OCI-LY7 (cell line): ENCODE data around the gene RHBDD3. TPM values are rescaled to one million over a fixed set of nuclear protein-coding genes. Genes with fewer than 3 reads are reported as not detected.

Source experiments
- BruUV-seq: library from RNA; stranded (reverse); fragments of 400-500 nt; replicated peaks from 2 replicates; lab custom pipeline; 2021; lab: Mats Ljungman, UMichigan
- CTCF ChIA-PET: fragments of 300-600 bp; sonication (Branson Sonifier 250); formaldehyde crosslinking; loops from one replicate; lab custom pipeline; 2022; ENCODE audit warnings: antibody characterized with exemption; ENCODE audit not compliant: unreplicated experiment; lab: Charles Lee
- POLR2A ChIA-PET: fragments of 300-600 bp; sonication (Branson Sonifier 250); formaldehyde crosslinking; loops from one replicate; lab custom pipeline; 2022; ENCODE audit warnings: antibody characterized with exemption; lab: Charles Lee
- DNase-seq: peaks from one replicate; pipeline ENCODE4 v3.0.0-alpha.2; 2015; ENCODE audit warnings: low spot score
- H2AFZ ChIP-seq: fragments of 200-600 bp; sonication (generic), shearing (Covaris generic); 2 replicates; pipeline ENCODE4 v1.6.1; 2014; ENCODE audit warnings: mild to moderate bottlenecking, antibody characterized with exemption, low read length, moderate library complexity
- H3K27ac ChIP-seq: fragments of 200-600 bp; sonication (generic); 2 replicates; pipeline ENCODE4 v1.5.1; 2014; ENCODE audit warnings: mixed run types, low read depth, mild to moderate bottlenecking, moderate library complexity, low read length, inconsistent platforms; ENCODE audit not compliant: poor library complexity, severe bottlenecking
- H3K36me3 ChIP-seq: fragments of 200-600 bp; sonication (generic); 2 replicates; pipeline ENCODE4 v1.6.1; 2014; ENCODE audit warnings: mild to moderate bottlenecking, antibody characterized with exemption, low read length, moderate library complexity, mixed read lengths; ENCODE audit not compliant: insufficient read depth
- H3K4me1 ChIP-seq: fragments of 200-600 bp; sonication (generic); 2 replicates; pipeline ENCODE4 v1.5.1; 2014; ENCODE audit warnings: mild to moderate bottlenecking, low read length; ENCODE audit not compliant: insufficient read depth, poor library complexity, severe bottlenecking
- H3K4me2 ChIP-seq: fragments of 200-600 bp; sonication (generic); 2 replicates; pipeline ENCODE4 v1.6.1; 2014; ENCODE audit warnings: mild to moderate bottlenecking, low read length
- H3K4me3 ChIP-seq: fragments of 200-600 bp; sonication (generic); 2 replicates; pipeline ENCODE4 v1.5.1; 2014; ENCODE audit warnings: mild to moderate bottlenecking, low read depth, low read length; ENCODE audit not compliant: poor library complexity, severe bottlenecking
- H3K79me2 ChIP-seq: fragments of 200-600 bp; sonication (generic); 2 replicates; pipeline ENCODE4 v1.6.1; 2016; ENCODE audit warnings: low read depth, mild to moderate bottlenecking, low read length, moderate library complexity, mixed read lengths; ENCODE audit not compliant: insufficient read depth
- H3K9me2 ChIP-seq: fragments of 200-600 bp; sonication (generic); 2 replicates; pipeline ENCODE4 v1.6.1; 2016; ENCODE audit warnings: mild to moderate bottlenecking, low read length, mixed read lengths; ENCODE audit not compliant: insufficient read depth
- H3K9me3 ChIP-seq: fragments of 200-600 bp; sonication (generic); 2 replicates; pipeline ENCODE4 v1.6.1; 2014; ENCODE audit warnings: mild to moderate bottlenecking, mixed run types, low read length, mixed read lengths
- H4K20me1 ChIP-seq: fragments of 200-600 bp; sonication (generic); 2 replicates; pipeline ENCODE4 v1.6.1; 2014; ENCODE audit warnings: mild to moderate bottlenecking, antibody characterized with exemption, low read length, moderate library complexity, mixed read lengths; ENCODE audit not compliant: insufficient read depth
- EZH2phosphoT487 ChIP-seq: fragments of 200-600 bp; sonication (generic); IDR thresholded peaks from 2 replicates; pipeline ENCODE4 v1.6.1; 2018; ENCODE audit warnings: low read depth, borderline replicate concordance, mild to moderate bottlenecking, mixed run types, antibody characterized with exemption, low read length, moderate library complexity, mixed read lengths
- intact Hi-C: fragments of 100-400 bp; cut with micrococcal nuclease; formaldehyde crosslinking; loops from one replicate; pipeline ENCODE4 v1.10.0; 2022; ENCODE audit not compliant: unreplicated experiment
- total RNA-seq, 2 experiments: library from RNA; depleted of rRNA in 1 of 2; stranded (reverse); fragments of >200 nt in 1 of 2; shearing (Covaris generic) in 1 of 2; gene quantifications; 2 replicates each; pipeline ENCODE4 v1.2.3, GENCODE V29; 2014 to 2022
- TF ChIP-seq, protein P1 (sequence below): fragments of 200-600 bp; sonication (generic); conservative IDR thresholded peaks from 2 replicates; pipeline ENCODE4 v1.5.1; 2014; ENCODE audit warnings: mild to moderate bottlenecking, antibody characterized with exemption, low read length, moderate library complexity, mixed read lengths

The RHBDD3 gene
- total RNA-seq, 2 experiments from 2014 or later, result 39.2 to 44.5 TPM

DNA sequence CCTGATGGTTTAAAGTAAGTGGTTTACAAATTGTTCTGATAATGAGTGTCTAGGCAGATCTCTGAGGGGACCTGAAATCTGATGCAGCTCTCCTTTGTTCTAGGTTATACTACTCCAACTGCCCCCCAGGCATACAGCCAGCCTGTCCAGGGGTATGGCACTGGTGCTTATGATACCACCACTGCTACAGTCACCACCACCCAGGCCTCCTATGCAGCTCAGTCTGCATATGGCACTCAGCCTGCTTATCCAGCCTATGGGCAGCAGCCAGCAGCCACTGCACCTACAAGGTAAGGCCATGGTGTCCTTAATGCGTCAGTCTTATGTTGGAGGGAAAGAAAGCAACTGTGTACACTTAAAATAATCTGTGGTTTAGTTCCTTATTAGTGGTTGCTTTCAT, 10.1 kb upstream of the RHBDD3 start:
- H3K36me3 ChIP-seq, result peaks cover 98% of the 10 kb centered on the region
- H3K4me1 ChIP-seq, result no peaks in the 10 kb centered on the region
- ChIA-PET POLR2A (interaction anchor here (0.8 kb wide), 1 partner anchor 9 kb away, joined by 3 read pairs; no protein-coding TSS in a partner anchor), CTCF (no interaction called here)
- TF ChIP-seq, protein P1, sequence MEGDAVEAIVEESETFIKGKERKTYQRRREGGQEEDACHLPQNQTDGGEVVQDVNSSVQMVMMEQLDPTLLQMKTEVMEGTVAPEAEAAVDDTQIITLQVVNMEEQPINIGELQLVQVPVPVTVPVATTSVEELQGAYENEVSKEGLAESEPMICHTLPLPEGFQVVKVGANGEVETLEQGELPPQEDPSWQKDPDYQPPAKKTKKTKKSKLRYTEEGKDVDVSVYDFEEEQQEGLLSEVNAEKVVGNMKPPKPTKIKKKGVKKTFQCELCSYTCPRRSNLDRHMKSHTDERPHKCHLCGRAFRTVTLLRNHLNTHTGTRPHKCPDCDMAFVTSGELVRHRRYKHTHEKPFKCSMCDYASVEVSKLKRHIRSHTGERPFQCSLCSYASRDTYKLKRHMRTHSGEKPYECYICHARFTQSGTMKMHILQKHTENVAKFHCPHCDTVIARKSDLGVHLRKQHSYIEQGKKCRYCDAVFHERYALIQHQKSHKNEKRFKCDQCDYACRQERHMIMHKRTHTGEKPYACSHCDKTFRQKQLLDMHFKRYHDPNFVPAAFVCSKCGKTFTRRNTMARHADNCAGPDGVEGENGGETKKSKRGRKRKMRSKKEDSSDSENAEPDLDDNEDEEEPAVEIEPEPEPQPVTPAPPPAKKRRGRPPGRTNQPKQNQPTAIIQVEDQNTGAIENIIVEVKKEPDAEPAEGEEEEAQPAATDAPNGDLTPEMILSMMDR, result no peak
- TF ChIP-seq EZH2phosphoT487, result no peak
- H3K9me3 ChIP-seq, result no peaks in the 10 kb centered on the region
- no peak for DNase-seq
- peaks cover 44% of the 10 kb centered on the region for H4K20me1 ChIP-seq
- no peak overlapping the region for H3K4me2 ChIP-seq
- BruUV-seq, result no TSS peak
- intact Hi-C loops, result no loop called here
- no peaks in the 10 kb centered on the region for H3K9me2 ChIP-seq
- no peak overlapping the region for H2AFZ ChIP-seq
- H3K27ac ChIP-seq, result no peak overlapping the region
- no peak overlapping the region for H3K4me3 ChIP-seq
- peaks cover 68% of the 10 kb centered on the region for H3K79me2 ChIP-seq

- peaks cover 88% of the 10 kb centered on the region for H3K79me2 ChIP-seq
- ChIA-PET POLR2A (no interaction called here), CTCF (no interaction called here)
- DNase-seq, result no peak
- no peaks in the 10 kb centered on the region for H3K9me3 ChIP-seq
- TF ChIP-seq EZH2phosphoT487, result no peak
- TF ChIP-seq, protein P1, result no peak
- BruUV-seq, result no TSS peak
- H3K27ac ChIP-seq, result no peak overlapping the region
- H3K4me2 ChIP-seq, result no peak overlapping the region
- intact Hi-C loops, result loop anchor here (2.0 kb wide), 1 partner anchor 13 kb away; no protein-coding TSS in a partner anchor
- peaks cover 99% of the 10 kb centered on the region for H3K36me3 ChIP-seq
- H3K9me2 ChIP-seq, result no peaks in the 10 kb centered on the region
- H2AFZ ChIP-seq, result no peak overlapping the region
- H4K20me1 ChIP-seq, result peaks cover 63% of the 10 kb centered on the region
- peaks cover 11% of the 10 kb centered on the region for H3K4me1 ChIP-seq
- no peak overlapping the region for H3K4me3 ChIP-seq
These were observed 8.2 kb upstream of the RHBDD3 start for GRCh38 chr22:29275819-29276565.

- H4K20me1 ChIP-seq, result peaks cover 71% of the 10 kb centered on the region
- no peak overlapping the region for H2AFZ ChIP-seq
- DNase-seq, result no peak
- no peak overlapping the region for H3K4me2 ChIP-seq
- H3K9me2 ChIP-seq, result no peaks in the 10 kb centered on the region
- peaks cover 100% of the 10 kb centered on the region for H3K36me3 ChIP-seq
- no peak overlapping the region for H3K27ac ChIP-seq
- TF ChIP-seq, protein P1, result no peak
- TF ChIP-seq EZH2phosphoT487, result no peak
- H3K9me3 ChIP-seq, result no peaks in the 10 kb centered on the region
- intact Hi-C loops, result loop anchor here (2.0 kb wide), 1 partner anchor 14 kb away; no protein-coding TSS in a partner anchor
- peaks cover 96% of the 10 kb centered on the region for H3K79me2 ChIP-seq
- no peak overlapping the region for H3K4me3 ChIP-seq
- ChIA-PET CTCF (no interaction called here), POLR2A (no interaction called here)
- BruUV-seq, result no TSS peak
- H3K4me1 ChIP-seq, result peaks cover 19% of the 10 kb centered on the region
These were observed 7.4 kb upstream of the RHBDD3 start for GRCh38 chr22:29275167-29275566.
